HCT116 (cell line): ENCODE data around the gene CEP170B. TPM values are rescaled to one million over a fixed set of nuclear protein-coding genes. Genes with fewer than 3 reads are reported as not detected.

Experiments used
- ATAC-seq: fragments of 200-7000 bp; cut with Tn5 transposase; 2 replicates; pipeline ENCODE4 v1.9.1; 2020; ENCODE audit warnings: mild to moderate bottlenecking, moderate library complexity
- BruUV-seq: library from RNA; stranded (reverse); fragments of 400-500 nt; replicated peaks from 2 replicates; lab custom pipeline; 2021; lab: Mats Ljungman, UMichigan
- CTCF ChIA-PET: fragments of 300-600 bp; sonication (Branson Sonifier 250); formaldehyde crosslinking; loops from one replicate; lab custom pipeline; 2021; ENCODE audit warnings: antibody characterized with exemption; lab: Charles Lee
- POLR2A ChIA-PET: fragments of 300-600, 350-600 bp; sonication (Branson Sonifier 250); formaldehyde crosslinking; loops from one replicate; lab custom pipeline; 2021; ENCODE audit warnings: antibody characterized with exemption; lab: Charles Lee
- RAD21 ChIA-PET, 2 experiments: fragments of 300-600 bp; sonication (Branson Sonifier 250); formaldehyde crosslinking; loops; one replicate each; lab custom pipeline; 2023; ENCODE audit warnings: low total read pairs in 2 of 2; ENCODE audit not compliant: uncharacterized antibody in 2 of 2, unreplicated experiment in 2 of 2, low non-redundant PET in 1 of 2; lab: Charles Lee
- DNase-seq: peaks from one replicate; pipeline ENCODE4 v3.0.0-alpha.2; 2010; ENCODE audit warnings: low read depth, low spot score
- H2AFZ ChIP-seq: fragments of 200-600 bp; shearing (Covaris generic), sonication (generic); 2 replicates; pipeline ENCODE4 v1.6.1; 2017; ENCODE audit warnings: low read depth, mixed run types, mixed read lengths, antibody characterized with exemption, low read length; ENCODE audit not compliant: poor library complexity, severe bottlenecking
- H3K27ac ChIP-seq: 2 replicates; pipeline ENCODE4 v1.5.1; 2012; ENCODE audit warnings: low read depth, low read length
- H3K27me3 ChIP-seq: fragments of 200-600 bp; sonication (generic); 2 replicates; pipeline ENCODE4 v1.6.1; 2016; ENCODE audit warnings: mixed run types, low read length, mixed read lengths; ENCODE audit not compliant: insufficient read depth
- H3K36me3 ChIP-seq, 2 experiments: fragments of 200-500 bp in 1 of 2; fragments of 200-600 bp in 1 of 2; sonication (Bioruptor generic) in 1 of 2; sonication (generic) in 1 of 2; 2 replicates each; pipeline versions ENCODE4 v1.5.1 to v1.6.1; 2014 to 2016; ENCODE audit warnings: low read length in 2 of 2, inconsistent platforms in 1 of 2, mixed read lengths in 1 of 2, mixed run types in 1 of 2; ENCODE audit not compliant: insufficient read depth in 2 of 2, control insufficient read depth in 1 of 2
- H3K4me1 ChIP-seq, 2 experiments: fragments of 200-600 bp in 1 of 2; sonication (generic) in 1 of 2; 2 replicates each; pipeline versions ENCODE4 v1.5.1 to v1.6.1; 2012 to 2017; ENCODE audit warnings: low read length in 2 of 2, inconsistent platforms in 1 of 2, mild to moderate bottlenecking in 1 of 2, mixed read lengths in 1 of 2, mixed run types in 1 of 2, moderate library complexity in 1 of 2; ENCODE audit not compliant: insufficient read depth in 2 of 2, control insufficient read depth in 1 of 2
- H3K4me2 ChIP-seq: fragments of 200-600 bp; sonication (generic); 2 replicates; pipeline ENCODE4 v1.6.1; 2017; ENCODE audit warnings: mixed run types, low read length, mixed read lengths
- H3K4me3 ChIP-seq, 2 experiments: fragments of 200-600 bp in 1 of 2; sonication (generic) in 1 of 2; replicated peaks in 1 of 2; 2 replicates each; pipeline ENCODE4 v1.5.1; 2011 to 2016; ENCODE audit warnings: low read length in 2 of 2, control low read depth in 1 of 2, low read depth in 1 of 2, mild to moderate bottlenecking in 1 of 2, mixed read lengths in 1 of 2, mixed run types in 1 of 2
- H3K79me2 ChIP-seq: fragments of 200-600 bp; sonication (generic); 2 replicates; pipeline ENCODE4 v1.6.1; 2017; ENCODE audit warnings: mild to moderate bottlenecking, mixed run types, low read length, moderate library complexity, mixed read lengths; ENCODE audit not compliant: insufficient read depth
- H3K9ac ChIP-seq: fragments of 200-600 bp; sonication (generic); 2 replicates; pipeline ENCODE4 v1.6.1; 2016; ENCODE audit warnings: low read length, mixed read lengths
- H3K9me2 ChIP-seq: fragments of 200-600 bp; sonication (generic), shearing (Covaris generic); 2 replicates; pipeline ENCODE4 v1.6.1; 2017; ENCODE audit warnings: mixed run types, mild to moderate bottlenecking, moderate library complexity; ENCODE audit not compliant: insufficient read depth
- H3K9me3 ChIP-seq, 2 experiments: fragments of 200-500 bp in 1 of 2; fragments of 200-600 bp in 1 of 2; sonication (Bioruptor generic) in 1 of 2; sonication (generic) in 1 of 2; 2 replicates each; pipeline ENCODE4 v1.6.1; 2014 to 2017; ENCODE audit warnings: low read length in 2 of 2, mixed read lengths in 2 of 2, inconsistent platforms in 1 of 2, low read depth in 1 of 2, mild to moderate bottlenecking in 1 of 2, mixed run types in 1 of 2, moderate library complexity in 1 of 2; ENCODE audit not compliant: control insufficient read depth in 1 of 2, insufficient read depth in 1 of 2
- H4K20me1 ChIP-seq: fragments of 200-600 bp; sonication (generic), shearing (Covaris generic); 2 replicates; pipeline ENCODE4 v1.6.1; 2017; ENCODE audit warnings: mixed run types, mild to moderate bottlenecking, moderate library complexity; ENCODE audit not compliant: insufficient read depth
- EGR1 ChIP-seq: IDR thresholded peaks from 2 replicates; pipeline ENCODE4 v1.6.1; 2012; ENCODE audit warnings: low read depth
- EZH2 ChIP-seq: fragments of 200-600 bp; sonication (generic); IDR thresholded peaks from 2 replicates; pipeline ENCODE4 v1.6.1; 2017; ENCODE audit warnings: antibody characterized with exemption, mixed run types
- FOSL1 ChIP-seq: IDR thresholded peaks from 2 replicates; pipeline ENCODE4 v1.6.1; 2012; ENCODE audit warnings: low read depth
- JUND ChIP-seq: IDR thresholded peaks from 2 replicates; pipeline ENCODE4 v1.6.1; 2012
- POLR2A ChIP-seq: IDR thresholded peaks from 2 replicates; pipeline ENCODE4 v1.7.0; 2011; ENCODE audit warnings: borderline replicate concordance; ENCODE audit not compliant: insufficient read depth, insufficient read length; ENCODE audit errors: extremely low read depth
- POLR2AphosphoS5 ChIP-seq: IDR thresholded peaks from 2 replicates; pipeline ENCODE4 v1.6.1; 2011; ENCODE audit warnings: mild to moderate bottlenecking, low read depth, low read length, moderate library complexity
- REST ChIP-seq: IDR thresholded peaks from 2 replicates; pipeline ENCODE4 v1.6.1; 2012; ENCODE audit warnings: low read depth
- TCF7L2 ChIP-seq: IDR thresholded peaks from 2 replicates; pipeline ENCODE4 v1.7.0; 2011; ENCODE audit warnings: borderline replicate concordance, inconsistent platforms; ENCODE audit not compliant: insufficient read depth, insufficient read length; ENCODE audit errors: extremely low read depth
- ZFX ChIP-seq: fragments of 450-650 bp; IDR thresholded peaks from 2 replicates; pipeline ENCODE4 v1.6.1; 2017
- intact Hi-C: fragments of 100-400 bp; cut with micrococcal nuclease; formaldehyde crosslinking; loops from 2 replicates; pipeline ENCODE4 v1.10.0; 2022
- total RNA-seq: library from RNA; stranded (reverse); gene quantifications from one replicate; pipeline ENCODE4 v1.2.1, GENCODE V29; 2021; ENCODE audit not compliant: unreplicated experiment

Gene CEP170B
- total RNA-seq, 1 experiment from 2014 or later = 45.9 TPM

DNA sequence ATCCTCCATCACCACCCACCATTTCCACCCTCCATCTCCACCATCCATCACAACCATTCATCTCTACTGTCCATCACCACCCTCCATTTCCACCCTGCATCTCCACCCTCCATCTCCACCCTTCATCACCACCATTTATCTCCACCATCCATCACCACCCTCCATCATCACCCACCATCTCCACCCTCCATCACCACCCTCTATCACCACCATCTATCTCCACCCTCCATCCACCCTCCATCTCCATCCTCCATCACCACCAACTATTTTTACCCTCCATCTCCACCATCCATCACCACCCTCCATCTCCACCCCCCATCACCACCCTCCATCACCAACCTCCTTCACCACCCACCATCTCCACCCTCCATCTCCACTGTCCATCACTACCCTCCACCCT is 4.7 kb upstream of the CEP170B start:
- Histone ChIP-seq H3K79me2 (peaks cover 31% of the 10 kb centered on the region; the same call in 1 of the 2 replicates), H3K4me1 (peaks cover 5 to 12% of the 10 kb centered on the region in 2 experiments; a peak in 3 of 4 replicates), H3K27ac (no peak overlapping the region), H3K4me3 (no peak overlapping the region), H3K36me3 (no peaks in the 10 kb centered on the region; a peak in 1 of 4 replicates), H3K9ac (no peak overlapping the region), H4K20me1 (no peaks in the 10 kb centered on the region), H3K4me2 (no peak overlapping the region), H2AFZ (no peak overlapping the region), H3K9me2 (no peaks in the 10 kb centered on the region), H3K9me3 (no peaks in the 10 kb centered on the region; a peak in 1 of 4 replicates), H3K27me3 (no peaks in the 10 kb centered on the region)
- intact Hi-C loops = no loop called here
- BruUV-seq = no TSS peak
- TF ChIP-seq ZFX = no peak
- no peak for TF ChIP-seq FOSL1
- TF ChIP-seq POLR2A = no peak
- no peak for TF ChIP-seq REST
- ATAC-seq (no peak), DNase-seq (no peak)
- RAD21 ChIA-PET = no interaction called here
- POLR2A ChIA-PET = no interaction called here
- CTCF ChIA-PET = no interaction called here

DNA sequence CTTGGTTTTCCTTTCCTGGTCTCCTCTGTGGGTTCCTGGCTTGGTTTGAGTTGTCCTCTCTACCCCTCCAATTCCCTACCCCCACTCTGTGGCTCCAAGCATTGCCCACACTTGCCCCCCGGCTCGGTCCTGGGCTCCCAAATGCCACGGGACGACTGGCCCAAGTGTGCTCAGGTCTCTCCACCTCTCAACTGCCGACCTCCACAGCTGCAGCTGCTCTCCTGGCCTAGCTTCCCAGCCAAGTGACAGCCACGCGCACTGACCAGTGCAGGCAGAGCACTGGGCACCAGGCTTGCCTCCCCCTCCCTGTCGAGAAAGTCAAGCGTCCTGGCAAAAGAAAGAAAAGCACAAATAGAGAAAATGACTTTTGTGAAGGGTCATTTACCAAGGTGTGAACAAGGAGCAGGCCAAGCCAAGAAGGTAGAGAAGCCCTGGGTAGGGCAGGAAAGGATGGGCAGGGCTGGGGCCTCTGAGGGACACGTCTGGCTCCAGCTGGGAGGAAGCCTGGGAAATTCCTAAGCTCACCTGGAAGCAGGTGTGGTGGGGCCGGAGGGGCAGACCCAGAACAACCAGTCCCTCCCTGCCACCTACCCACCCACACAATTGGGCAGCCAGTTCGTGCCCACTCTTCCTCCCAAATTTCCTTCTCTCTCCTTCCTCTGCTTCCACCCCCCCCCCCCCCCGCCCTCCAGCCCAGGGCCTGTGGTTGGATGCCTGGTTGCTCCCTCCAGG is 1.8 kb upstream of the CEP170B start:
- no TSS peak for BruUV-seq
- RAD21 ChIA-PET = interaction anchor here in 1 of 2 experiments (0.7 kb wide), 1 partner anchor 104 kb away, joined by 9 read pairs; no protein-coding TSS in a partner anchor
- TF ChIP-seq EZH2 (no peak), EGR1 (no peak), TCF7L2 (no peak), REST (no peak), POLR2AphosphoS5 (no peak), JUND (no peak)

More for the DNA sequence above, 1.8 kb upstream of the CEP170B start:
- Histone ChIP-seq H3K36me3 (peaks cover 0 to 12% of the 10 kb centered on the region in 2 experiments; a peak in 1 of 4 replicates), H3K9me3 (no peaks in the 10 kb centered on the region; a peak in 1 of 4 replicates), H3K4me3 (peak overlapping the region; percentile 79 to 85), H2AFZ (no peak overlapping the region), H3K9ac (peak overlapping the region; percentile 79), H3K79me2 (peaks cover 59% of the 10 kb centered on the region), H3K4me1 (peaks cover 14 to 23% of the 10 kb centered on the region in 2 experiments), H4K20me1 (no peaks in the 10 kb centered on the region), H3K9me2 (no peaks in the 10 kb centered on the region), H3K27me3 (no peaks in the 10 kb centered on the region), H3K4me2 (peak overlapping the region; percentile 90), H3K27ac (peak overlapping the region; percentile 97)
- no peak for DNase-seq
- ChIA-PET POLR2A (interaction anchor here (1.5 kb wide), 1 partner anchor 111 kb away, joined by 3 read pairs; no protein-coding TSS in a partner anchor), CTCF (no interaction called here)
- no peak for ATAC-seq
- intact Hi-C loops = no loop called here
